Kidney epithelial cell (primary cell): Measurements from ENCODE around the gene CCDC92B. TPM values are rescaled to one million over a fixed set of nuclear protein-coding genes. Genes with fewer than 3 reads are reported as not detected.

Source experiments
- DNase-seq: peaks from one replicate; pipeline ENCODE4 v3.0.0-alpha.2; 2010; ENCODE audit warnings: low read depth
- H3K27me3 ChIP-seq: 2 replicates; pipeline ENCODE4 v1.6.0; 2011; ENCODE audit warnings: low read length; ENCODE audit not compliant: control insufficient read depth, insufficient read depth
- H3K36me3 ChIP-seq: 2 replicates; pipeline ENCODE4 v1.5.1; 2011; ENCODE audit warnings: low read length; ENCODE audit not compliant: control insufficient read depth, insufficient read depth
- H3K4me3 ChIP-seq: 2 replicates; pipeline ENCODE4 v1.5.1; 2011; ENCODE audit warnings: low read depth, mild to moderate bottlenecking, control low read depth, low read length
- total RNA-seq: library from RNA; depleted of rRNA; stranded (reverse); fragments of >200 nt; gene quantifications from 2 replicates; pipeline ENCODE4 v1.2.3, GENCODE V29; 2015
- TF ChIP-seq, protein P1 (sequence below): IDR thresholded peaks from 2 replicates; pipeline ENCODE4 v1.5.1; 2011; ENCODE audit warnings: mild to moderate bottlenecking, moderate library complexity, low read length, control low read depth, inconsistent platforms; ENCODE audit not compliant: insufficient read depth, poor library complexity, severe bottlenecking

Gene CCDC92B
- total RNA-seq, 1 donor from 2014 or later: not detected

GRCh38 chr17:2780931-2781454, 31.5 kb upstream of the CCDC92B start:
- Histone ChIP-seq H3K27me3 (peaks cover 33% of the 10 kb centered on the region), H3K36me3 (no peaks in the 10 kb centered on the region), H3K4me3 (no peak overlapping the region)
- DNase-seq: no peak
- TF ChIP-seq, protein P1, sequence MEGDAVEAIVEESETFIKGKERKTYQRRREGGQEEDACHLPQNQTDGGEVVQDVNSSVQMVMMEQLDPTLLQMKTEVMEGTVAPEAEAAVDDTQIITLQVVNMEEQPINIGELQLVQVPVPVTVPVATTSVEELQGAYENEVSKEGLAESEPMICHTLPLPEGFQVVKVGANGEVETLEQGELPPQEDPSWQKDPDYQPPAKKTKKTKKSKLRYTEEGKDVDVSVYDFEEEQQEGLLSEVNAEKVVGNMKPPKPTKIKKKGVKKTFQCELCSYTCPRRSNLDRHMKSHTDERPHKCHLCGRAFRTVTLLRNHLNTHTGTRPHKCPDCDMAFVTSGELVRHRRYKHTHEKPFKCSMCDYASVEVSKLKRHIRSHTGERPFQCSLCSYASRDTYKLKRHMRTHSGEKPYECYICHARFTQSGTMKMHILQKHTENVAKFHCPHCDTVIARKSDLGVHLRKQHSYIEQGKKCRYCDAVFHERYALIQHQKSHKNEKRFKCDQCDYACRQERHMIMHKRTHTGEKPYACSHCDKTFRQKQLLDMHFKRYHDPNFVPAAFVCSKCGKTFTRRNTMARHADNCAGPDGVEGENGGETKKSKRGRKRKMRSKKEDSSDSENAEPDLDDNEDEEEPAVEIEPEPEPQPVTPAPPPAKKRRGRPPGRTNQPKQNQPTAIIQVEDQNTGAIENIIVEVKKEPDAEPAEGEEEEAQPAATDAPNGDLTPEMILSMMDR: no peak

- peaks cover 40% of the 10 kb centered on the region for H3K27me3 ChIP-seq
- no peak for DNase-seq
- H3K4me3 ChIP-seq: no peak overlapping the region
- TF ChIP-seq, protein P1: no peak
- no peaks in the 10 kb centered on the region for H3K36me3 ChIP-seq
Observed at GRCh38 chr17:2780256-2780655, 30.8 kb upstream of the CCDC92B start.

GRCh38 chr17:2779545-2779944, 30.1 kb upstream of the CCDC92B start:
- Histone ChIP-seq H3K36me3 (no peaks in the 10 kb centered on the region), H3K27me3 (peaks cover 45% of the 10 kb centered on the region), H3K4me3 (no peak overlapping the region)
- DNase-seq: no peak
- TF ChIP-seq, protein P1: no peak

GRCh38 chr17:2778489-2778888, 29.0 kb upstream of the CCDC92B start:
- DNase-seq: no peak
- Histone ChIP-seq H3K27me3 (peaks cover 47% of the 10 kb centered on the region), H3K36me3 (no peaks in the 10 kb centered on the region), H3K4me3 (no peak overlapping the region)
- TF ChIP-seq, protein P1: no peak

DNA sequence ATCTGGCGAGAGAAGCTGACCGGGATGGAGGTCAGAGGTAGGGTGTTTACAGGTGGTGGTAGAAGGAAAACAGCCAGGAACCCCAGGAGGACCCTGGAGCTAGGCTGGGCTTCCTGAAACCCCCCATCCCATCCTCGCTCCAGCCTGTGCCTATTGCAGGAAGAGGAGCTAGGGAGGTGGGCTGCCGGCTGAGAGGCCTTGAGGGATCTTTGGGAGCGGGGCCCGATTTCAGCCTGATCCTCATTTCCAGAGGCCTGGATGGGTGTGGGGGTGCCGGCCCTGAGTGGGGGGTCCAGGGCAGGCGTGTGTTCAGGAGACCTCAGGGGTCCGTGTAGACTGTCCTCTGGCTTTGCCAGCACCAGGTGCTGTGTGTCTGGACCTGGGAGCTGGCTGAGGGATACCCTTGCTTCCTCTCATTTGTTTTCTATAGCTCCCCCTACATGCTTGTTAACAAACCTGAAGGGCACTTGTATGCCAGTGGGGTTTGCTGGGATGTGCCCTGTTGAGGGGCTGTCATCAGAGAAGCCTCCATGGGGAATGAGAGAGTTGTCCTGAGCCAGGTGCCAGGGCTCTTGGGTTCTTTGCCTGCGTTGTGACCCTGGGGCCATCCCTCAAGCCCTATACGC, 27.9 kb upstream of the CCDC92B start:
- no peak for DNase-seq
- Histone ChIP-seq H3K36me3 (no peaks in the 10 kb centered on the region), H3K27me3 (peaks cover 47% of the 10 kb centered on the region), H3K4me3 (no peak overlapping the region)
- TF ChIP-seq, protein P1: no peak
